Activated CD8-positive, alpha-beta memory T cell treated with anti-CD3 and anti-CD28 coated beads, Interleukin-2, amount 50 U/mL, for 24 hours (primary cell): ENCODE measurements around the gene KCND2.

ENCODE experiments used
- DNase-seq: peaks from one replicate; pipeline ENCODE4 v3.0.0-alpha.2; 2020; ENCODE audit errors: extremely low read depth

Gene KCND2

DNA sequence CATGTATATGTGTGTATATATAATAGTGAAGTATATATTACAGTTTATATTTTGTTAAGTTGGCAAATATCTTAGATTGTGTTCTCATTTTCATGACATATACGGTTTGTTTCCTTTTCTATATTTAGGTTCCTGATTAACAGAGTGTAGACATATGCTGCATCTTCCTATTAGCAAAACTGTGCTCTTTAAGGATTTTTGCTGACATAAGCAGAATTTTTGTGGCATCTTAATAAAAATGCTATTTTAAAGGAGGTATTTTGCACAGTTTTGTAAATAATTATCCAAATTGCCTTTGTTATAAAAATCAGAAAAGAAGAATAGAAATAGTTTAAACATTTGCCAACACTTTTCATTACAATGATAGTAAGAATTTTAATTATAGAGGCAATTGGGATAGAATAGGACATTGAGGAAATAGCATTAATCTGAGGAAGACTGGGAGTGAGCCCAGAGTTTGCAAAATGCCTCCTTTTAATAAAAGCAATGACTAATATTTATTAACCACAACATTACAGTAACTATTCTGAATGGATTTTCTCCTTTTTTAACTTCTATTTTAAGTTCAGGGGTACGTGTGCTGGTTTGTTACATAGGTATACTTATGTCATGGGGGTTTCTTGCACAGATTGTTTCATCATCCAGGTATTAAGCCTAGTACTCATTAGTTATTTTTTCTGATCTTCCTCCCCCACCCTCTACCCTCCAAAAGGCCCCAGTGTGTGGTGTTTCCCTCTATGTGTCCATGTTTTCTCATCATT is 38.2 kb downstream of the KCND2 start:
- no peak for DNase-seq

DNA sequence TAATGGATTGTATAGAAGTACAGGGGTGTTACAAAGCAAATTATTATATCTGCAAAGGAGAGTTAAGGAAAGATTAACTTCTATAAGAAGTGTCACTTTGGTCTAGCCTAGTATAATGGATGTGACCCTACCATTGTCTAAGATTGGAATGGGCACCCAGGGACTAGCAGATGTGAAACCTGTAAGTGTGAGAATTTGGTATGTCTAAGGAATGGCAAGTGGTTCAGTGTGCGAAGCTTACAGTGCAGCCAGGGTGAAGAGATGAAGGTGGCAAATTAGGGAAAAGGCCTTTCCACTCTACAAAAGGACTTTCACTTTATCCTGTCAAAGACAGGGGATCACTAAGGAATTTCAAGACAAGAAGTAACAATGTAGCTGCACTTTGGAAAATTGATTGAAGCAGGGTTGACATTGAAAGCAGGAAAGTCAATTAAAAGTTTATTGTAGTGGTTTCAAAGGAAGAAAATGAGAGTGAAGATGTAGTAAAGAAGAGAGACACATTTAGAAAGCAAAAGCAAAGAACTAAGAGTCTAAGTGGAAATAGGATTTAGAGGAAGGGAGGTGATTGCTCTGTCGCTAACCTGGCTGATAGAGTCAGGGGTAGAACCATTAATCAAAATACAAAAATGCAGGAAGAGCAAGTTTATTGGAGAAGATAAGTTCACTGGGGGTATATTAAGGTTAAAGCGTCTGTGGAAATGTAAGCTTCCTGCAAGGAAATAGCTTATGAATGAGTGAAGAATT is 47.4 kb downstream of the KCND2 start:
- DNase-seq, result no peak

DNA sequence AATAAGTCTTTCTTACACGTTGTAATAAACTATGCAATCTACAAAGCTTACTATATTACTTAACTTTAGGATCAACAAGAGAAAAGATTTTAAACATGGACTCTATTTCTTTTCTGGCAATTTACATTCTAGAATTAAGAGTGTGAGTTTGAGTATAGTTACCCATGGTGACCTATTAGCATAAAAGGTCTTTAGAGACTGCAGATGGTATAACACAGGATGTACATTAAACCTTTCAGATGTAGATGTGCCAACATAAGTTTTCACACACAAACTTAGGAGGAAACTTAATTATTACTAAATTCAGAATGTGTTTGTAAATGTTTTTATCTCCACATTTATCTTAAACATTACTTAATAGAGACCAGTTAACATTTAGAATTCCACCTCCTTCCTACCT is 54.1 kb downstream of the KCND2 start:
- DNase-seq, result no peak

DNA sequence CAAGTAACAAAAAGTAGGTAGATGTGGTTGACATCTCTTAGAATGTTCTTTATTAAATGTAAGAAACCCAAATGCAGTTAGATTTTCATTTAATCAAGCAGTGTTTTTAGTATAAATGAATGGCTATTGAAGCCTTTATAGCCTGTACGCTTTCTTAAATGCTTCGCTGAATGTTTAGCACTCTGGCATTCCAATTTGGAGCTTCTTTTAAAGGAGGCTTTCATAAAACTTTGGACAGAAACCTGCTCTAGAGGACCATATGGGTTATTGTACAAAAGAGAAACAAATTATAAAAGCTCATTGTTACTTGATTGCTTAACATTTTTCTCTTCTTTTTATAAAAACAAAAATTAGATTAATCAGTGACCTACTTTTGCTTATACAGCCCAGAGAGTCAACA is 59.5 kb downstream of the KCND2 start:
- DNase-seq, result no peak

DNA sequence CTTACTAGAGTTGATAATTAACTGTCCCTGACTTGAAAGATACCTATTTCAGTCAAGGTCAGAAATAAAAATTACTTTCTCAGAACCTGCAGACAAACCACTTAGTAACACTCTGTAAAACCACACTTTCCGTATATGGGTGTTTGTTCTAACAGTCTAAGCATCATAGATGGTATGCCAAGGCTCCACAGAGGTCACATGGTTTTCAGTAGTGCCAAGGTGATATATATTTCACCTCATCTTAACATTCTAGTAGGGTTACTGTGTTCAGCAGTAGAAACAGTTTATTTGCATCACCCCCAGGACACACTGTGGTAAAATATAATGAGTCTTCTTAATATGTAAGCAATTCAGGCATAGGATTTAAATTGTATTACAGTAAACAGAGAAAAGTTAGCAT is 61.5 kb downstream of the KCND2 start:
- DNase-seq, result no peak

DNA sequence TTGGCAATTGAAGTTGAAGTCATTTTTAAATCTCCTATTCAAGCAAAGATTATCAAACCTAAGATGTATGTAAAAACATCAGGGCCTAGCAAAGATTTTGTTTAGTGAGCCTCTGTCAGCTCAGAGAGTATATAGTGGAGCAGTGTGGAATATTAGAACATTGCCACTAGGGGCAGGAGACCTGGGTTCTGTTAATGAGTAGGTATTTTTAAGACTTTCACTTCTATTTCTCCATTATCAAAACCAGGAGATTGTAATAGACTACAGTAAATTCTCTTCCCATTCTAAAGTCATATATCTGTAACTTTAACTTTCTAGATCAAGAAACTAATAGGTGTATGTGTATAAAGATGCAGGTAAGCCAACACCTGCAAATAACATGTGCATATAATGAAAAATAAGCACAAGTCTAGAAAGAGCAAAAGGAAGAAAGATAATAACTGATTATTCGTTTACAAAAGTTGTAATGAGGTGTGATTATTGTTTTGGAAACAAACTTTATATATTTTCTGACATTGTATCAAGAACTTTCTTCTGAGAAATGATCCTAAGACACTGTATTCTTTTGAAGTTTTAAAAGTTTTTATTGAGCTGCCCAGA is 64.4 kb downstream of the KCND2 start:
- no peak for DNase-seq

DNA sequence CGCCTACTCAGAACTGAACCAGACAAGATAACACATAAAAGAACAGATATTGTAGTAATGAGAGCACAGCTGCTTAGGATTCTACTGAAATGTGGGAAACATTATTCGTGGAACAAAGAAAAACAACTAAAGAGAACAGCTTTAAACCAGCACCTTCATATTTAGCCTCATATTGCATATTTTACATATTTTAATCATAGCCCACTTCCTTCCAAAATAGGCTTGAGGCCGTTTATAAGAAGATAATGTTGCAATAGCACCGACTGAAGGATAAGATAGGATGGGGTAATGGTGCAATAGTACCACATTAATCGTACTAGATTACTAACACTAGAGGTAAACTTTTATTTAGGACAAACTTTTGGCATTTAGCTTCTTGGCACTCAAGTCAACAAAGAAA is 71.3 kb downstream of the KCND2 start:
- DNase-seq, result no peak

DNA sequence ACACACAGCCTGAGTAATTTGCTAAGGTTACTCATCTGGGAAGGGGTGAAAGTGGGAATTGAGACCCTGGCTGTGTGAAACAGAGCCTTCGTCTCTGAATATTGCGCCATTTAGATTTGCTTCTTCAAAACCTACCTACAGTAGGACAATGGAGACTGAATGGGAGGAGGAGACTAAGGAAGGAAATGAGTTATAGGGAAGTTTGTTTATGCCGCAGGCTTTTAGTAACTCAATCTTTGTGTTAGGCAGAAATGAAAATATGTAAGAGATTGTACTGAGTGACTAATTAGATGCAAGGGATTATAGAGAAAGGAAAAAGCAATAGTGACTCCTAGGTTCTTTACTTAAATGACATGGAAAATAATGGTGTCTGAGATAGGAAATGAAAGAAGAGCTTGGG is 80.2 kb downstream of the KCND2 start:
- no peak for DNase-seq

DNA sequence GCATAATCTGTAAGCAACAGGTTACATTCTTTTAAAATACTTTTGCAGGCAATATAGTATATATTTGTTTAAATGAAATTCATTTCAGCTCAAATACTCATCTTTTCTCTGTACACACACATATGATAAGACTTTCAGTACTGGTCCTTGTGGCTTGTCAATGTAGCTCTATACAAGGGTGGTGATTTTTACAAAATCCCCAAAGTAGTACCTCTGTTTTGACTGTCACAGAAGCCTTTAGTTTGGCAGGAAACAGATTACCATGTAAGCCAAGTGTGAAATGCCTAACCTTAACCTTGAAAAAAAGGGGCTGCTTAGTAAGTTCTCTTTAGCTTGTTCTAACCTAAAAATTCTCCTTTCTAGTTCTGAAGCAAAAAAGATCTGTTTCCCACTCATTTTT is 87.9 kb downstream of the KCND2 start:
- no peak for DNase-seq

DNA sequence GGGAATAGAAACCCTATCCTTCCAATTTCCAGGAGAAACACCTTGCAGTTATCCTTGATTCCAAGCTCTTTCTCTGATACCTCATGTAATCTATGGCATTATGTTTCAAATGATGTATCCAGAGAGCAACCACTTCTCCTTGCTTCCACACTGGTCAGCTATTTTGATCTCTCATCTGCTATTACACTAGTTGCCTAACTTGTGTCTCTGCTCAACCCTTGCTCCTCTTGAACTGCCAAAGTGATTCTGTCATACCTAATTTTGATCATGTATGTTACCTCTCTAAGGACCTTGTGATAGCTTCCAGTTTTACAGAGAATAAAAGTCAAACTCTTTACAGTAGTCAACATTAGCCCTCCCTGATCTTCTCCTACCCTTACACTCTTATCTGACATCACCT is 90.4 kb downstream of the KCND2 start:
- DNase-seq, result no peak

DNA sequence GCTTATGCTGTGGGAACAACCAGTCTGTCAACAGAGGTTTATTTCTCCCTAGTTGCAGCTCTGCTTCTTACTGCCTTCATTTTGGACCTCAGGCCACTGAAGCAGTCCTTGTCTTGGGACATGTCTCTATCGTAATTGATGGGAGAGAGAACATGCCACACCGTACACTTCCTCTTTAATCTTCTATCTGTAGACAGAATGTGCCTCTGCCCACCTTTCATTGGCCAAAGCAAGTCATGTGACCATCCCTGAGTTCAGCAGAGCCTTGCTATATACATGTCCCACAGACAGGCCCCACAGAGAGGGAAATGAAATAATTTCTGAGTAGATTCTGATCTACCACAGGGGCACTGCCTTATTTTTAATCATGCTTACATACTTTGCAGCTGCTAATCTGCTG is 98.0 kb downstream of the KCND2 start:
- no peak for DNase-seq

DNA sequence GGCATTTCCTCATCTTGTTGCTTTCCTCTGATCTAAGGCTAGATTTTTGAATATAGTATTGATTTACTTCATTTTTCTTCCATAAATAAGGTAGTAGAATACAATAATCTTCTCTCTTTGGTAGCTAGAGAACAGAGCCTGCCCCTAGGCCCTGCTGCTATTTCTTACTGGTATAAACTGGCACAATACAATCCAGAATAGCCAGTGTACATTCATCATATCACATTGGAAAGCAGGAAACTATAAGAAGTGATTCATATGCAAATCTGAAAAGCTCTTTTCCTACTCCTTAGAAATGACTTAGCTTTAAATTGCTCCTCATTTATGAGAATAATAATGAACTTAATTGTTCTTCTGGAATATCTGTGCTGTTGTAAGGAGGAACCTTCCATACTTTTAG is 100.2 kb downstream of the KCND2 start:
- DNase-seq, result no peak

DNA sequence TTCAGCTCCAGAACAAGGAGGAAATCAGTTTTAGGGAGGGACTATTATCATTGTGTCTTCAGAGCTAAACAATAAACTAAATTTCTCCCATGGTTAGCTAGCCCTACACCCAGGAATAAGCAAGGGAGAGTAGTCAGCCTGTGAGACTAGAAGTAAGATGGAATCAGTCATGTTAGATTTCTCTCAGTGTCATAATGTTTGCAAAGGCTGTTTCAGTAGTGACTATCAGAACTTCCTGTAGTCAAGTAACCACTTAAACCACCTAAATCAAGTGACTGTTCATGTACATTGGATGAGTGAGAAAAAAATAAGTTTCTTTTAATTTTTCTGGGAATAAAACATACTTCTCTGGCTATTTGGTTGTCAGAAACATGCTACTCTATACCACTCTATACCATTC is 121.6 kb downstream of the KCND2 start:
- DNase-seq, result no peak

DNA sequence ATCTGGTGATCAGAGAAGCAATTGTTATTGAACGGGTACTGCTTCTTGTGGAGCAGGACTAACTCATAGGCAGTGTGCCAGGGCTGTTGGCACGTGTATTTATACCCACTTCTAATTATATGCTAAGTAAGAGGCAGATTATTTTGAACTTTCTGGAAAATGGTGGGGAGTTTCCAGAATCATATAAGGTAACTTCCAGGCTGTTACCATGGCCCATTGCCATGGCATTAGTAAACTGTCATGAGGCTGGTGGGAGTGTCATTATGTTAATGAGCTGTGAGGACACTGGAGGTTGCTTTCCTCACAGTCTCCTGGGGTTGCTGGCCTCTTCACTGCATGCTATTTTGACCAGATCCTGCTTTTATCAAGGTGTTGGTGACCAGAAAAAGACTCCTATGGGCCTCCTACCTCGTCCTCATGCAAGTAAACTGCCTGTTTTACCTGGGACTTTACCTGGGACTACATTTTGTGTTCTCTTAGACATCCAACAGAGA is 122.6 kb downstream of the KCND2 start:
- no peak for DNase-seq

DNA sequence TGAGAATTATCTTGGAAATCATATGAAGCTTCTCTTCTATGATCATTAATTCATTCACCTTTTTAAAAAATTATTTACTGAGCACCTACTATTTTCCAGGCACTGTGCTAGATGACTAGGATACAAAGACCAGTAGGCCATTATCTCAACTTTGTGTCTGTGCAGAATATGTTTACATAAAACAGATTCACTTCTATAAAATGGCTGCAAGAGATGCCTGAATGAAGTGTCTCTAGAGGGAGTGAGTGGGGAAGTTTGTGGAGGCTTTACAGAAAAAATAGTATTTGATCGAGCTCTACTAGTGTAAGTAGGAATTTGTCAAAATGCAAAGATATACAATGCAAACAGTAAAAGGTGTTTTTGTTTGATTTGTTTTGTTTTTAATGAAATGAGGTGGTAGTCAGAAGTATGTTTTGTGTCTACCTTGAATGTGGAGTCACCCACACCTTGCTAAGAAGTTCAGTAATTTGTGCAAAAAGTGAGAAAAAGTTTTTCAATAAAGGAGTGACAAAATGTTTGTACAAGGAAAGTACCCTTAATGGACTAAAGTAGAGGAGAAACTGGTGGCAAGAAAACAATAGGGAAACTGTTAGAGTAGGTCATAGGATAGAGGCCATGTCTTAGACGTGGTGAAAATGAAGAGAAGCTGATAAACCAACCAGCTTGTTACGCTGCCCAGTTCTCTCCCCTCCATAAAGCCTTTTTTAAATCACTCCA is 125.5 kb downstream of the KCND2 start:
- no peak for DNase-seq

DNA sequence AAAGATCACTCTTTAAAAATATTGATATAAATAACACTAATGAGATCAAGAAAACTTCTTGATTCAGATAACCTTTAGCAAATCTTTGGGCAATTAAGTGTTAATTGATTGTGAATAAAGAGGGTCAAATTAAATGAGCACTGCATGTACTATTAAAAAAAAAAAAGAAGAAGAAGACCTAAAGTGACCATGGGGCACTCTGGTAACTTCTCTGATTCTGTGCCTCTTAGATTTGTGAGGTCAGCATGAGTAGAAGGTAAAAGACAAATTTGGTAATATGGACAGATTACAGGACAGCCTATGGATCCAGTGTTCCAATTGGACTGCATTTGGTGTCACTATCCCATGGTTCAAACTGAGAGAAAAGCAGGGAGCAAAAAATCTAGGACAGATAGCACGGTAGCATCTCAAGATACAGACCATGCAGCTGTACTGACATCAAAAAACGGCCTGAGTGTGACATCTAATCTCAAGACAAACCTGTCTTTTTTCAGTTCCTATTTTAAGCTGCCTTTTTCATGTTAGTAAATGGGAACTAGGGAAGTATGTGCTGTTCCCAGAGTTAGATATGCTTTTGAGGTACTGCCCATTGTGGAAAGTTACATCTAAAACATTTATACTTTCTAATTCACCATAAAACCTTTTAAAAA is 128.0 kb downstream of the KCND2 start:
- DNase-seq, result no peak

DNA sequence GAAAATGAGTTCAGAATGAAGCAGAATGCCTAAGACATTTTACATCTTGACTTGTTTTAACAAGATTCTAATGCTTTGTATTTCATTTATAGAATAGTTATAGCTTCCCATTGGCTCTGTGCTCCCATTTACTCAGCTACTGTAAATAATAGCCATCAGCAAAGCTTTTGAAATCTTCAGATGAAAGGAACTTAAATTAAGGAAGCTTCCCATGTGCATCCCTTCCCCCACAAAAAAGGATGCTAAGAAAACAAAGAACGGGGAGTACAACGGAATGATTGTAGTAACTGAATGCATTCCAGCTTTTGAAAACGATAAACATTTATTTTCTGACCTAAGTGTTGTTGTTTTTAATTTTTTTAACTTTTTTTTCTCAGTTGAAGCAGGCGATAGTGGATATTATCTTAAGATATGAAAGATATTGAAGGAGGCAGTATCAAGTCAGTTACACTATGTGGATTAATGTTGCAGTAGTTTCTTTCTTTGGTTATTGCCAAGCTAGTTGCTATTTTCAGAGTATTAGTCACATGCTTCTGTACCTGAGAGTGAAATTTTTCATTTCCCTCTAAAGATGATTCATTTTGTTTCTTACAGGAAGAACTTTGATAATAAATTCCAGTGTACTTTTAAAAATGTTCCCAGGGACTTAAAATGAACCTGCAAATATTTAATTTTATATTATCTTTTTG is 129.2 kb downstream of the KCND2 start:
- DNase-seq, result no peak

DNA sequence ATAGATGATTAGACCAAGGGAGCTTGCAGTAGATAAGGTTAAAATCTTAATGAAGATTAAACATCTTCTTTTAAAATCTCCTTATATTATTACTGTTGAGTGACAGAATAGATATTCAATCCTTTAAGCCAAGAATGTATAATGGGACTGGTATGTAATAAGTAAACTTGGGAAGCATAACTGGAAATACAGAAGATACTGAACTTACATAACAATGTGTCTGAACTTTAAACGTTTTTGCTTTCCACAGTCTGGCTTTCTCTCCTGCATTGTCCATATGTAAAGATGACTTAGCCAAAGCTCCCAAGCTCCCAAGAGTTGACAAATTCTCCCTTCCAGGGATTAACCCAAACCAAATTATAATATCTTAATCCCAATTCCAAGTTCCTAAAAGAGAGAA is 129.8 kb downstream of the KCND2 start:
- no peak for DNase-seq

DNA sequence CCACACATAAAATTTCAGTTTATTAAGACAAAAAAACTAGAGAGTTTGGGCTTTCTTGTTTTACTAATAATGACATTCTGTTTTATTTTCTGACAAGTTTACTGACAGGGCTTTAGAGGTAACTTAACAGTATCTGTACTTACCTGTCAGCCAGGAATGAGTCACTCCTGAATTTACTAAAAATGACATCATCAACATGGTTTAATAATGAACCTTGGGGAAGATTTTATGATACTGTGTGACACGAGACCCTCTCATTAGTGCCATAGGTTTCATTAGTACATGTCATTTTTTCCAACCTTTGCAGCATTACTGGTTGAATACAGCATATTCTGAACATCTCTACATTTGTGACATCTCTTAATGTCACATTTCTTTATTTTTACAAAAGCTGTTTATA is 131.1 kb downstream of the KCND2 start:
- DNase-seq, result no peak

DNA sequence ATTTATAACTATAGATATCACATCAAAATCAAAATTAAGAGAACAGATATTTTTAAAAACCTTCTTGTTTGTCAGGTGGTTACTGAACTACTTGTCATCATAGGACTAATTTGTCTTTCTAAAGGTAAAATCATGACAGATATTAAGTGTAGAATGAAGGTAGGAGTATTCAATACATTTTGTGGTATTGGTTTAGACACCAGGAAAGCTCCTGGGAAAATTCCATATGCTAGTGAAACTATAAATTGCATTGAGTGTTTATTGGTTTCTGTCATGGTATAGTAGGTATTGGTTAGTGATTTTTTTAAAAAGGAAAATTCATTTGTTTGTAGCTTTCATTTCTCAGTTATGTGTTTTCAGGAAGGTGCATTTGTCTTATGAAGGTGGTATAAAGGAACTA is 132.7 kb downstream of the KCND2 start:
- DNase-seq, result no peak

DNA sequence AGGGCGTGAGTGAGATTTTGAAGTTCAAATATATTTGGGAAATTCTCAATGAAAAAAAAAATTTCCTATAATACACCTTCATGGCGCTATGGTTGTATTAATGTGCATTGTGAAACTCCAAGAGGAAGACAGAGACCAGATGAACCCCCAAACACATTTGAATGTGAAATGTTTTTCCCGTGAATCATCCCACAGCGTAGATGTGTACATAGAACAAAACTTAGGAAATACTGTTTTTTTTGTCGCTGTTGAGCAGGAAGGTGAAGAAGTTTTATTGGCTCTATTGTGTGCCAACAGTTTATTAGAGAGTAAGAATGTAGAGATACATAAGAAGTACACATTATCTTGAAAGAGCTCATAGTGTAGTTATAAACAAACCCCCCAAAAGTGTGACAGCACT is 134.0 kb downstream of the KCND2 start:
- DNase-seq, result no peak
